Frontal cortex (tissue), 4 donors: Measurements from ENCODE around the gene ACAD10. TPM values are rescaled to one million over a fixed set of nuclear protein-coding genes. Genes with fewer than 3 reads are reported as not detected.
A peak's percentile ranks its signal among the peaks of the same experiment; 100 is the strongest.
"Not testable (repeated sequence)": the region's sequence is repeated elsewhere in the genome, so short reads cannot be mapped to it uniquely, and the experiment has no call there.

Experiments used
- DNase-seq, 2 donors: peaks; one replicate each; pipeline ENCODE4 v3.0.0; 2012; ENCODE audit warnings: low spot score in 2 of 2
- FAIRE-seq: peaks from 2 replicates; lab custom pipeline; 2012; peaks lifted over from hg19 to GRCh38; lab: Jason Lieb, UNC
- total RNA-seq: library from RNA; depleted of rRNA; stranded (reverse); fragments of >200 nt; gene quantifications from one replicate; pipeline ENCODE4 v1.2.3, GENCODE V29; 2014
- donor health status: control.
- donor health status: control.
- donor health status: control.

Gene ACAD10
- total RNA-seq, 1 donor from 2014 or later = 12.6 TPM

DNA sequence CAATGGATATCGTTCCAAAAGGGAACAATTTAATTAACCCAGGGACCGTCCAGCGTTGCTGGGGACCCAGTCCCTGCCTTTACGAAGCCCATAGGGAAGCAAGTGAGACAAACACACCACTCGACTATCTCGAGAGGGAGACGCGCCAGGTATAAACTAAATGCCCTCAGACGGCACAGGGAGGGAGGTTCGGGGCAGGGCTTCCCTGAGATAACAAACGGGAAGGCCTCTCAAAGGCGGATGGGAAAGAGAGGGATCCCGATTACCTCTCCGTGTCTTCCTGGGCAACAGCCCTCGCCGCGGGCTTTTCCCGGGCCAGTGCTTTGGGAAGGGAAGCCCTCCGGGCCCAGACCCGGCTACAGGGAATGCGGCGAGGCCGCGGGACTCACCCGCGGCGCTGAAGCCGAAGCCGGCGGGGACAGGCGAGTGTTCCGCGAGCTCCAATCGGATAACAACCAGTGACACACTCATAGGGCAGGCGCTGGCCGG, 487 bp upstream of the ACAD10 start:
- peak; percentile 29 for DNase-seq
- FAIRE-seq = no peak

DNA sequence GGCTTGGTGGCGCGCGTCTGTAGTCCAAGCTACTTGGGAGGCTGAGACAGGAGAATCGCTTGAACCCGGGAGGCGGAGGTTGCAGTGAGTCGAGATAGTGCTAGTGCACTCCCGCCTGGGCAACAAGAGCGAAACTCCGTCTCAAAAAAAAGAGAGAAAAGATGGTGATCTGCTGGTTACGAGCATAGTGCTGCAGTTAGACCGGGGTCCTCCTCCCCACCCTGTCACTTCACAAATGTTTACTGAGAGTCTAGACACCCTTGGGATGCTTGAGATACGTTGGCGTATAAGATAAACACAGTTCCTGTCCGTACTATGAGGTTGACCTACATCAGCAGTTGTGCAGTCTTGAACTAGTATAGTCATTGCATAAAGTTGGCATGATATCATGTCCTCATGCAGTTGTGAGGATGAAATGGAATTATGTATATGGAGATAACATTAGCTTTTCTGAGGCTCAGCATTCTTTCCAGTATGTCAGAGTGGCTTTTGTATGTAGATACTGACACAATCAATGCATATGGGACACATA, 787 bp downstream of the ACAD10 start:
- FAIRE-seq (no peak), DNase-seq (no peak)

DNA sequence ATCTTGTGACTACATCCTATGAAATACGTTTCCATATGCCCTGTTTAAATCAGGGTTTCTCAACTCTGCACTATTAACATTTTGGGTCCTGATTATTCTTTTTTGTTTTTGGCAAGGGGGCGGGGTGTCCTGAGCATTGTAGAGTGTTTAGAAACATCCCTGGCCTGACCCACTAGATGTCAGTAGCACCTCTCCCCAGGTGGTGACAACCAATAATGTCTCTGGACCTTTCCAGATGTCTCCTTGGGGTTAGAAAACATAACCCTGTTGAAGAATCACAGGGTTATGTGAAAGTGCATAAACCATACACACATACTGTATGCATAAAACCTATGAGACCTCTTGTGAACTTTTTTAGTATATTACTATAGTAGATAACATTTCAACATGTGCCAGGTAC, 1.4 kb downstream of the ACAD10 start:
- no peak for FAIRE-seq
- DNase-seq = no peak

DNA sequence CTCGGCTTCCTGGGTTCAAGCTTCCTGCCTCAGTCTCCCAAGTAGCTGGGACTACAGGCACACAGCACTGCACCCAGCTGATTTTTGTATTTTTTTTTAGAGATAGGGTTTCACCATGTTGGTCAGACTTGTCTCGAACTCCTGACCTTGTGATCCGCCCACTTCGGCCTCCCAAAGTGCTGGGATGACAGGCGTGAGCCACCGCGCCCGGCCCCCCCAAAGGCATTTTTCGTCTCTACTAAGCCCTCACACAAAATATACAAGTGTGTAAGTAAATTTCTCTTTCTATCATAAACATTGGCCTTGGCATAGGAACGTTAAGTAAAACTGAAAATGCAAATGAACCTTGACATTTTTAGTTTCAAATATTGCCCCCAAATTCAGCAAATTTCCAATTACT, 2.1 kb downstream of the ACAD10 start:
- FAIRE-seq (no peak), DNase-seq (no peak)

DNA sequence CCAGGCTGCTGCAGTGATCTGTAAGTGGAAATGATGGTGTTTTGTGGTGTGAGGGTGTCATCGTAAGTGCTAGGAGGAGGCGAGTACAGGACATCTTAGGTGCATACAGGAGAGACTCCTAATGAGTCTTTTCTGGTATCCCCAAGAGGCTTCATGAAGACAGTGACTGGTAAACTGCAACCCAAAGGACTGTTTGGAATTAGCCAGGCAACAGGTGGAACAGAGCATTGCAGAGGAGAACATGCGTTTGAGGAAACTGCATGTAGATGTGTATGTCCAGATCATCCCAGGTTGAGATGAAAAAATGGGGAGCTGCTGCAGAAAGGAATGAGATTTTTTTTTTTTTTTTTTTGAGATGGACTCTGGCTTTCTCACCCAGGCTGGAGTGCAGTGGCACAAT, 5.4 kb downstream of the ACAD10 start:
- DNase-seq (no peak), FAIRE-seq (no peak)

DNA sequence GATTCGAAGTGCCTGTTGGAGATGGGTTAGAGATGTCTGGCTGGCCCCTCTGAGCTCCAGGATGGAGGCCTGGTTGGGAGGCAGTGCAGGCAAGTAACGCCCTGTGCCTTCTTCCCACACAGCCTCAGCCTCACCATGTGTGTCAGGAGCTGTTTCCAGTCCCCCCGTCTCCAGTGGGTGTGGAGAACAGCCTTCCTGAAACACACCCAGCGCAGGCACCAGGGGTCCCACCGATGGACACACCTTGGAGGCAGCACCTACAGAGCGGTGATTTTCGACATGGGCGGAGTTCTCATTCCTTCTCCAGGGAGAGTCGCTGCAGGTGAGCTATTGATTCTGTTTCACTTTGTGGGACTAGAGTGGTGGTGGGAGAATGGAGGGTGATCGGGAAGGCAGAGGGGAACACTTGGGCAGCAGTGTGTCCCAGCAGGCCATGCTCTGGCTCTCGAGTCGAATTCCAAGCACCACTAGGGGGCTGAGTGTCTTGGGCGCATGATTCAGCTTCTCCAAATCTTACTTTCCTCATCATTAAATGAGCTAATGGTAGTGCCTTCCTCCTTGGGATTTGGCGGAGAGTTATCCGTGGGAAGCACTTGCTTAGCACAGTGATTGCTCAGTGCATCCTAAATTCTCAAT, 6.8 kb downstream of the ACAD10 start:
- FAIRE-seq = no peak
- no peak for DNase-seq

DNA sequence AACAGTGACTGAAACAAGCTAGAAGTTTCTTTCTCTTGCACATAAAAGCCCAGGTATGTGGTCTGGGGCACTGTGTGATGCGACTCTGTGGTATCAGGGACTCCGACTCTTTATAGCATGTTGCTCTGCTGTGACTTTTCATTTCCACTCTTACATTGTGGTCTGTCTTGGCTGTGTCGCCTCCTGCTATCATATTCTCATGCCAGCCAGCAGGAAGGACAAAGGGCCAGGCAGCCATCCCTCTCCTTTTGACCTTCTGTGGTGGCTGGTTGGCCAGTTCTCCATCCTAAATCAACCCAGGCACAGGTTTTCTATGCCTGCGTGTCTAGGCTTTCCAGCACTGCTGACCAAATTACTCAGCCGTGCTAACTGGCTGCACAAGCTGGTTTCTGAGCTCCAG, 8.0 kb downstream of the ACAD10 start:
- DNase-seq (no peak), FAIRE-seq (no peak)

DNA sequence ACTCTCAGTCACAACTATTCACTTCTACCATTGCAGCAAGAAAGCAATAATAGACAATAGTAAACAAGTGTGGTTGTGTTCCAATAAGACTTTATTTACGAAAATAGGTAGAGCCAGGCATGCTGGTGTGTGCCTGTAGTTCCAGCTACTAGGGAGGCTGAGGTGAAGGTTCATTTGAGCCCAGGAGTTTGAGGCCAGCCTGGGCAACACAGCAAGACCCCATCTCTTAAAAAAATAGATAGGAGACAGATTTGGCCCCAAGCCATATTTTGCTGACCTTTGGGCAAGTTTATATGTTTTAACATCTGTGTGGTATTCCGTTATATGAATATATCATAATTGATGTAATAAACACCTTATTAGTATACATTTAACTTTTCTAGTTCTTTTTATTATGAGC, 14.1 kb downstream of the ACAD10 start:
- FAIRE-seq (no peak), DNase-seq (no peak)

DNA sequence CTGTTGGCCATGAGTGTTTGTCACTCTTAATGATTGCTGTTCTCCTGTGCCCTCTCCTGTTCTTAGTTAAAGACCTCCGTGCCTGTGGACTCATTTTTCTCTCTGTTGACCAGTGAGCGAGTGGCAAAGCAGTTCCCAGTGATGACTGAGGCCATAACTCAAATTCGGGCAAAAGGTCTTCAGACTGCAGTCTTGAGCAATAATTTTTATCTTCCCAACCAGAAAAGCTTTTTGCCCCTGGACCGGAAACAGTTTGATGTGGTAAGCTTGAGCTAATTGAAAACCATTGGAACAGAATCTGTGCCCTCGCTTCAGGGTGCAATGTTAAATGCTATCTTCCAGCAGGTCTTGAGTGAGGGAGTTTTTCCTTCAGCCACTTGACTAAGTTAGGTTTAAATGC, 19.8 kb downstream of the ACAD10 start:
- no peak for FAIRE-seq
- no peak for DNase-seq

DNA sequence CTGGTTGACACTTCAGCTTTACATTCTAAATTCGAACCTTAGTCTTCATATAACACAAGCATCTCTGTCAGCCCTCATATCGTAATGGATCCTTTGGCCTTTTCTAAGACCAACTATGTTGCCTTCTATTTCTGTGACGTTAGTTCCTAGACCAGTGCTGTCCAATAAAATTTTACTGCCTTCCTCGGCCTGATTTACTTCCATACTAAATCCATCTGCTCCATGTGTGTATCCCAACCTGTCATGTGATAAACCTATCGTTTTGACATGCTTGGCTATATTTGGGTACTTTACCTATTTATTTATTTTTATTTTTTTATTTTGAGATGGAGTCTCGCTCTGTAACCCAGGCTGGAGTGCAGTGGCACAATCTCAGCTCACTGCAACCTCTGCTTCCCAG, 20.3 kb downstream of the ACAD10 start:
- FAIRE-seq = no peak

DNA sequence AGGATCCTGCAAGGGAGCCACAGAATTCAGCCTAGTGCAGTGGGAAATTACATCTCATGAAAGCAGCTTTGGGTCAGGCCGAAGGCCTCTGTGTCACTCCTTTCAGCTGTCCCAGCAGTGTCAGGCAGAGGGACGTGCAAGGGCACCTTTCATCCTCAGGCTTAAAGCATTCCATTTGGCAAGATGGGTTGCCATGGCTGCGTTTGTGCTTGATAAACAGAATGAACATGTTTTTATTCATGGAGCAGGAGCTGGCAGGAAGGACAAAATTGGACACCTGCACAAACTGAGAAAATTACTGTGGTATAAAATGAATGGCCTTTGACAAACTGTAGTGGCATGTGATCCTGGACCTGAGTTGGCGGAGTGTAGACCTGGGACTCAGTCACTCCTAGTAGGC, 29.4 kb downstream of the ACAD10 start:
- DNase-seq (no peak), FAIRE-seq (no peak)

More for the DNA sequence above, 20.3 kb downstream of the ACAD10 start:
- DNase-seq = no peak

DNA sequence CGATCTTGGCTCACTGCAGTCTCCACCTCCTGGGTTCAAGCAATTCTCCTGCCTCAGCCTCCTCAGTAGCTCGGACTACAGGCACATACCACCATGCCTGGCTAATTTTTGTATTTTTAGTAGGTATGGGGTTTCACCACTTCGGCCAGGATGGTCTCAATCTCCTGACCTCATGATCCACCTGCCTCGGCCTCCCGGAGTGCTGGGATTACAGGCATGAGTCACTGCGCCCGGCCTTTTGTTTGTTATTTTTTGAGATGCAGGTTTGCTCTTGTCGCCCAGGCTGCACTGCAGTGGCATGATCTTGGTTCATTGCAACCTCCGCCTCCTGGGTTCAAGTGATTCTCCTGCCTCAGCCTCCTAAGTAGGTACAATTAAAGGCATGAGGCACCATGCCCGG, 33.5 kb downstream of the ACAD10 start:
- not testable (repeated sequence) for FAIRE-seq, DNase-seq

DNA sequence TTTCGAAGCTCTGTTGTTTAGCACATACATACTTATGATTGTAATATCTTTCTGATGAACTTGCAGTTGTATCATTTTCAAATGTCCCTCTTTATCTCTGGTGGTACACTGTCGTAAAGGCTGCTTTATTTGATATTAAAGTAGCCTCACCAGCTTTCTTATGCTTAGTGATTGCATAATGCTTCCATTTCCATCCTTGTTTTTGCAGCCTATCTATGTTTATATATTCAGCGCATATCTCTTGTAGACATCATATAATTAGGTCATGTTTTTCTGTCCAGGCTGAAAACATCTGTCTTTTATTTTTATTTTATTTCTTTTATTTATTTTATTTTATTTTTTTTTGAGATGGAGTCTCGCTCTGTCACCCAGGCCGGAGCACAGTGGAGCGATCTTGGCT, 34.6 kb downstream of the ACAD10 start:
- no peak for DNase-seq
- no peak for FAIRE-seq

DNA sequence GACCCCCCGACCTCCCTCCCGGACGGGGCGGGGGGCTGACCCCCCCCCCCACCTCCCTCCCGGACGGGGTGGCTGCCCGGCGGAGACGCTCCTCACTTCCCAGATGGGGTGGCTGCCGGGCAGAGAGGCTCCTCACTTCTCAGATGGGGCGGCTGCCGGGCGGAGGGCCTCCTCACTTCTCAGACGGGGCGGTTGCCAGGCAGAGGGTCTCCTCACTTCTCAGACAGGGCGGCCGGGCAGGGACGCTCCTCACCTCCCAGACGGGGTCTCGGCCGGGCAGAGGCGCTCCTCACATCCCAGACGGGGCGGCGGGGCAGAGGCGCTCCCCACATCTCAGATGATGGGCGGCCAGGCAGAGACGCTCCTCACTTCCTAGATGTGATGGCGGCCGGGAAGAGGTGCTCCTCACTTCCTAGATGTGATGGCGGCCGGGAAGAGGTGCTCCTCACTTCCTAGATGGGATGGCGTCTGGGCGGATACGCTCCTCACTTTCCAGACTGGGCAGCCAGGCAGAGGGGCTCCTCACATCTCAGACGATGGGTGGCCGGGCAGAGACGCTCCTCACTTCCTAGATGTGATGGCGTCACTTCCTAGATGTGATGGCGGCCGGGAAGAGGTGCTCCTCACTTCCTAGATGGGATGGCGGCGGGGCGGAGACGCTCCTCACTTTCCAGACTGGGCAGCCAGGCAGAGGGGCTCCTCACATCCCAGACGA, 38.0 kb downstream of the ACAD10 start:
- FAIRE-seq, DNase-seq: not testable (repeated sequence)

DNA sequence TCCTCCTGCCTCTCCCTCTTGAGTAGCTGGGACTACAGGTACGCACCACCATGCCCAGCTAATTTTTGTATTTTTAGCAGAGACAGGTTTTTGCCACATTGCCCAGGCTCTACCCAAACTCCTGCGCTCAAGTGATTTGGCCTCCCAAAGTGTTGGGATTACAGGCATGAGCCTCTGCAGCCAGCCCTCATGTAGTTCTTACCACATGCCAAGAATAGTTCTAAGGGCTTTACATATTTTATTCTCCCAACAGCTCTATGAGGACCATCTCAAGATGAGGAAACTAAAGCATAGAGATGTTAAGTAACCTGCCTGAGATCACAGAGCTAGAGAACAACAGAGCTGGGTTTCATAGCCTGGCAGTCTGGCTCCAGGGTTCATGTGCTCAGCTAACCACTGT, 42.9 kb downstream of the ACAD10 start:
- FAIRE-seq = no peak
- DNase-seq = no peak

DNA sequence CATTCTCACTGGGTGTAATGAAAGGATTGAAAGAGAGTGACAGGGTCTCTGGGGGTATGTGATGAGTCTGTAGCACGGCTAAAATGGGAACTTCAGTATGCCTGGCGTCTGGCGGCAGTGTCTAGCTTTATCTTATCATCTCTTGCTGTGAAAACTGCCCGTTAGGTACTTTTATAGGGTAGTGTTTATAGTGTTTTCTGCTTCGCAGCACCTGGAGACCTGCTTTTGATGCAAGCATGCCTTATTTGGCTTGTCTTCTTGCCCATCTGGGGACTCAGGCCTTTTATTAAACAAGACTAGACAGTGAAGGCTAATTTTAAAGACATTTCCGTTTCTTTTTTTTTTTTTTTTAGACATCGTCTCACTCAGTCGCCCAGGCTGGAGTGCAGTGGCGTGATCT, 44.6 kb downstream of the ACAD10 start:
- FAIRE-seq (no peak), DNase-seq (no peak)

DNA sequence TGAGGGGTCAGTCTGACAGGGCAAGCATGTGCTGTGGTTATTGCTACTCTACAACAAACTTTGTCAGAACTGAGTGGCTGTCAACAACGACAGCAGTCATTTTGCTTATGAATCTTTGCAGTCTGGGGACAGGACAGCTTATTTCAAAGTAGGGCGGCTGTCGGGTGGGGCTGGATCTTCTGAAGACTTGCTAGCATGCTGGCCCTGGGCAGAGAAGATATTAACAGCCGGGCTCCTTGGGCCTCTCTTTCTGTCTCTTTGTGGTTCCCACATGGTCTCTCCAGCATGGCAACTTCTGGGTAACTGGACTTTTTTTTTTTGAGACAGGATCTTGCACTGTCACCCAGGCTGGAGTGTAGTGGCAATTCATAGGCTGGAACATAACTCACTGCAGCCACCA, 46.9 kb downstream of the ACAD10 start:
- DNase-seq (no peak), FAIRE-seq (no peak)

DNA sequence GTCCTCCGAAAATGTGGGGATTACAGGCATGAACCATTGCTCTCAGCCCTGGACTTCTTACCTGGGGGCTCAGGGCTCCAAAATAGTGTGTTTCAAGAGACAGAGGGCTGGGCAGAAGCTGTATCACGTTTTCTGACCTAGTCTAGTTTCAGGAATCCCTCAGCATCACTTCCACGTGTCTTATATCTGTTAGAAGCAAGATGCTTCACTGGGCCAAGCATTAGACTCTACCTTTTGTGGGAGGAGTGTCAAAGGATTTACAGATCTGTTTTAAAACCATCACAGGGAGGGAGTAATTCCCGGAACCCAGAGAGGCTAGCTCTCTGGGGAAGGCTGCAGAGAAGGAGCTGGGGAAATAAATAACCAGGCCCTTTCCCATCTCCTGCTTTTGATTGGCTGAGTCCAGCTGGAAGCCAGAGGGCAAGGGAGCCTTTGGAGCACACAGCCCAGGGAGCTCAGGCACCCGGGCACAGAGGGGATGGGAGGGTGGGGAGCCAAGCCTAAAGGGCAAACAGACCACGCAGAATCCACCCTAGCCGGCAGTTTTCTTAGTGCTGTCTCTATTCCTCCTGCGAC, 47.6 kb downstream of the ACAD10 start:
- no peak for FAIRE-seq
- no peak for DNase-seq

DNA sequence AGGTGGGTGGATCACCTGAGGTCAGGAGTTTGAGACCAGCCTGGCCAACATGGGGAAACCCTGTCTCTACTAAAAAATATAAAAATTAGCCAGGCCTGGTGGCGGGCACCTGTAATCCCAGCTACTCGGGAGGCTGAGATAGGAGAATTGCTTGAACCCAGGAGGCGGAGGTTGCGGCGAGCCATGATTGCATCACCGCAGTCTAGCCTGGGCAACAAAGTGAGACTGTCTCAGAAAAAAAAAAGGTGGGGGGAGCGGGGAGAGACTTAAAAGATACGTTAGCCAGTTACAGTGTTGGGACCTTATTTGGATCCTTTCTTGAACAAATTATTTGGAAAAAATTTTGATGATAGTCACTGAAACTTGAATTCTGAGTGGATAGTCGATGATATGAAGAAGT, 53.7 kb downstream of the ACAD10 start:
- FAIRE-seq, DNase-seq: not testable (repeated sequence)

DNA sequence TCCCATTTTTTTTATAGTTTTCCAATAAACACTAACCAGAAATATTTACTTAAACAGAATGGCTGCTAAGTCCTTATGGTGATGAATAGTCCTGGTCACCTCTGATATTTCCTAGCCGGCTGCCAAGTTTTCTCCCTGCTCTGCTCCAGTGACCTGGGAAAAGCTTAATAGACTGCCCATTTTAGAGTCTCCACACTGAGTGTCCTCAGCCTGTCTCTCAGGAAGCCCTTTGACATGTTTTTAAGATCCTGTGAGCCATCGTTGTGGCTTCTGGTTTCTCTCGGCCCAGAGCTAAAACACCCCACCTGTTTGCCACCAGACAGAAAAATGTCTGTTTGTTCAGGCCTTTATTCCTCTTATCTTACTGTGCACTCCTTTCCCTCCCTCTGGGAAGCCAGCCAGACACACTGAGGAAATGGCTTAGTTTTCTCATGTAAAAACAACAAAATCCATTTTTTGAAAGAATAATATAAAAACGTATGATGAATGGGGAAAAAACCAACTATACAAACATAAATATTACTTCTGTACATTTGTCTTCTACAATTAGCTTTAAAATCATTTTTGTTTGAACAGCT, 55.5 kb downstream of the ACAD10 start:
- FAIRE-seq (no peak), DNase-seq (no peak)

DNA sequence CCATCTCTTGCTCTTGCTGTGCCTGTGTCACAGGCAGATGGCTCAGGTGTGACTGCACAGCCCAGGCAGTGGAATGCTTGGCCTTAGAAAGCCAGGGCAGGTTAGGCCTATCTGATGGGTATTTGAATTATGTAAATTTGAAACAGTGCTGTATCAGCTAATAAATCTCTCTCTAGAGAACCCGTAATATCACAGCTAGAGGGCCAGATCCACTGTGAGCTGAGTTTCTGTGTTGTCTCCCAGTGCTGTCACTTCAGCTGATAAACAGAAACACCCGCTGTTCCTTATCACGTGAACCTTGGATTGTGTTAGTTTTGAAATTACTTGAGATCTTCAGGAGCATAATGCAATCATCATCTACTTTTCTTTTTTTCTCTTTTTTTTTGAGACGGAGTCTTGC, 59.4 kb downstream of the ACAD10 start:
- no peak for FAIRE-seq

More for the DNA sequence above, 59.4 kb downstream of the ACAD10 start:
- DNase-seq = no peak
